Measurements from ENCODE around the gene MRAS. TPM values are rescaled to one million over a fixed set of nuclear protein-coding genes. Genes with fewer than 3 reads are reported as not detected.

Gene MRAS
- polyA plus RNA-seq, 1 of the 3 experiments (the other 2 are of a cell fraction) = 25.0 TPM

DNA sequence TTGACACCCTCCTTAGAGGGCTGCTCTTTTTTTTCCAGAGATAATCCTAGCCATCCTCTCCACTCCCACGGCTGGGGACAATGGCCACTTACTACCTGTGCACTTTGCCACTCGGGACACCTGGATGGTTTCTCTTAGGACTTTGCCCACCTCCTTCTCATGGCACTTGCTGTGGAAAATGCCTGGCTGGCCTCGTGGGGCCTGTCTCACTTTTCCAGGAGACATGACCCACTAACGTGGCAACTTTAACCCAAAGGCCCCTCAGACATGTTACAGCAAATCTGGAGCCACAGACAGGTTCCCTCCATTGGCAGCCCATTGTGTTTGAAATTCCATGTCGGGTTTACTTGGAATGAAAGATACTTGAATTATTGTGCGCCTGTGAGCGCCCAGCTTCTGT lies 56.6 kb downstream of the MRAS start:
- H3K79me2 ChIP-seq (ENCODE audit: insufficient read depth) = no peaks in the 10 kb centered on the region
- no peaks in the 10 kb centered on the region for H3K4me1 ChIP-seq (ENCODE audit: control insufficient read depth in 1 of 2, insufficient read depth in 2 of 2, low read depth in 1 of 2, low read length in 1 of 2)
- no peak overlapping the region for H3K9ac ChIP-seq
- H3K4me2 ChIP-seq = no peak overlapping the region
- WGBS (ENCODE audit: low lambda C conversion rate) = 92% methylated on average over 5 of the region's 7 CpGs
- no peaks in the 10 kb centered on the region for H4K20me1 ChIP-seq (ENCODE audit: insufficient read depth)
- H3K36me3 ChIP-seq (replicated peaks in 1 of 2; ENCODE audit: control insufficient read depth in 1 of 2, insufficient read depth in 2 of 2, low read length in 1 of 2) = peaks cover 0 to 21% of the 10 kb centered on the region in 2 experiments
- no peaks in the 10 kb centered on the region for H3K9me2 ChIP-seq
- H3F3A ChIP-seq (replicated peaks; ENCODE audit: insufficient read depth) = no peaks in the 10 kb centered on the region
- ChIA-PET CTCF (interaction anchor here (1.3 to 11.5 kb wide), 2 partner anchors 12 to 13 kb away, joined by 6 to 69 read pairs; no protein-coding TSS in a partner anchor), POLR2A (no interaction called here)
- no peaks in the 10 kb centered on the region for H3K9me3 ChIP-seq
- TF ChIP-seq FOSL2 (IDR thresholded peaks at IDR 0.05; ENCODE audit: borderline replicate concordance, low read depth) = no peak
- no peak for TF ChIP-seq SMC3 (IDR thresholded peaks at IDR 0.05; ENCODE audit: low read depth, low read length)
- TF ChIP-seq TEAD4 (IDR thresholded peaks at IDR 0.05; ENCODE audit: borderline replicate concordance, insufficient read depth) = no peak
- TF ChIP-seq SIN3A (IDR thresholded peaks at IDR 0.05; ENCODE audit: borderline replicate concordance, low read depth, low read length) = no peak
- no peak for TF ChIP-seq RFX5 (IDR thresholded peaks at IDR 0.05; ENCODE audit: low read length)
- no peak for TF ChIP-seq YY1 (IDR thresholded peaks at IDR 0.05; ENCODE audit: low read depth)
- no peak for TF ChIP-seq RCOR1 (IDR thresholded peaks at IDR 0.05; ENCODE audit: low read length)
- TF ChIP-seq GABPA (IDR thresholded peaks at IDR 0.05; ENCODE audit: low read depth) = no peak
- TF ChIP-seq USF1 (IDR thresholded peaks at IDR 0.05; ENCODE audit: borderline replicate concordance, low read depth) = no peak
- TF ChIP-seq TAF1 (IDR thresholded peaks at IDR 0.05; ENCODE audit: borderline replicate concordance, low read depth, low read length) = no peak
- no peak for TF ChIP-seq MEF2A (IDR thresholded peaks at IDR 0.05; ENCODE audit: borderline replicate concordance, low read depth)
- TF ChIP-seq RXRA (IDR thresholded peaks at IDR 0.05; ENCODE audit: borderline replicate concordance, low read depth) = no peak
- TF ChIP-seq ELF1 (IDR thresholded peaks at IDR 0.05) = no peak
- TF ChIP-seq POLR2AphosphoS5 (IDR thresholded peaks at IDR 0.05; ENCODE audit: low read depth, low read length) = no peak
- no peak for TF ChIP-seq TCF12 (IDR thresholded peaks at IDR 0.05)
- no peak for TF ChIP-seq JUND (IDR thresholded peaks at IDR 0.05)
- TF ChIP-seq FOXM1 (IDR thresholded peaks at IDR 0.05; ENCODE audit: low read depth) = no peak
- TF ChIP-seq USF2 (IDR thresholded peaks at IDR 0.05; ENCODE audit: borderline replicate concordance, low read depth, low read length) = no peak
- TF ChIP-seq, protein P1, sequence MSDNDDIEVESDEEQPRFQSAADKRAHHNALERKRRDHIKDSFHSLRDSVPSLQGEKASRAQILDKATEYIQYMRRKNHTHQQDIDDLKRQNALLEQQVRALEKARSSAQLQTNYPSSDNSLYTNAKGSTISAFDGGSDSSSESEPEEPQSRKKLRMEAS (IDR thresholded peaks at IDR 0.05; ENCODE audit: low read depth) = no peak
- no peak for TF ChIP-seq PBX3 (IDR thresholded peaks at IDR 0.05)
- no peak overlapping the region for H2AFZ ChIP-seq (ENCODE audit: low read depth)
- no peak for DNase-seq
- no peak overlapping the region for H3K4me3 ChIP-seq (ENCODE audit: low read depth in 2 of 2, low read length in 1 of 2)
- no peak overlapping the region for H3K27ac ChIP-seq (ENCODE audit: low read depth in 2 of 2, low read length in 1 of 2)
- no peaks in the 10 kb centered on the region for H3K27me3 ChIP-seq (ENCODE audit: insufficient read depth)

Data from SK-N-SH (cell line).